Ishikawa (cell line): ENCODE results near the gene TMC6.

Experiments
- EP300 ChIP-seq: IDR thresholded peaks from 2 replicates; pipeline ENCODE4 v1.6.1; 2012; ENCODE audit warnings: borderline replicate concordance
- FOXM1 ChIP-seq: IDR thresholded peaks from 2 replicates; pipeline ENCODE4 v1.6.1; 2012; ENCODE audit warnings: low read depth, borderline replicate concordance
- MAX ChIP-seq: IDR thresholded peaks from 2 replicates; pipeline ENCODE4 v1.6.1; 2012
- NFIC ChIP-seq: IDR thresholded peaks from 2 replicates; pipeline ENCODE4 v1.6.1; 2012
- RAD21 ChIP-seq: IDR thresholded peaks from 2 replicates; pipeline ENCODE4 v1.6.1; 2012; ENCODE audit warnings: low read depth
- REST ChIP-seq: IDR thresholded peaks from 2 replicates; pipeline ENCODE4 v1.6.1; 2012; ENCODE audit warnings: low read depth, mild to moderate bottlenecking
- TCF12 ChIP-seq: IDR thresholded peaks from 2 replicates; pipeline ENCODE4 v1.6.1; 2012; ENCODE audit warnings: low read depth

- TF ChIP-seq MAX (no peak), EP300 (no peak), REST (no peak), RAD21 (no peak), NFIC (no peak), TCF12 (no peak), FOXM1 (no peak)
Observed at GRCh38 chr17:78107457-78107856, 21.1 kb downstream of the TMC6 start.
